HepG2 (cell line): ENCODE results near the gene AKR1C4. TPM values are rescaled to one million over a fixed set of nuclear protein-coding genes. Genes with fewer than 3 reads are reported as not detected.

Experiments
- CCDC6 ChIP-seq: sonication (generic); formaldehyde crosslinking; IDR thresholded peaks from 2 replicates; pipeline ENCODE4 v1.8.1; 2022; ENCODE audit warnings: mild to moderate bottlenecking, missing genetic modification reagents, moderate library complexity
- EP300 ChIP-seq, 3 experiments: sonication (generic) in 1 of 3; formaldehyde crosslinking in 1 of 3; IDR thresholded peaks; 2 replicates each; pipeline versions ENCODE4 v1.5.1 to v1.6.1; 2011 to 2020; ENCODE audit warnings: low read depth in 2 of 3, low read length in 2 of 3, borderline replicate concordance in 1 of 3, improper control_type of control experiment in 1 of 3, mild to moderate bottlenecking in 1 of 3, missing genetic modification reagents in 1 of 3, moderate library complexity in 1 of 3
- HMGA1 ChIP-seq: sonication (generic); formaldehyde crosslinking; conservative IDR thresholded peaks from 2 replicates; pipeline ENCODE4 v1.4.0; 2020; ENCODE audit warnings: missing genetic modification reagents
- MAF1 ChIP-seq: sonication (generic); formaldehyde crosslinking; IDR thresholded peaks from 2 replicates; pipeline ENCODE4 v1.5.0; 2020; ENCODE audit warnings: missing genetic modification reagents, borderline replicate concordance
- NCOA5 ChIP-seq: sonication (generic); formaldehyde crosslinking; IDR thresholded peaks from 2 replicates; pipeline ENCODE4 v1.4.0; 2020; ENCODE audit warnings: missing genetic modification reagents
- SP2 ChIP-seq: sonication (generic); formaldehyde crosslinking; IDR thresholded peaks from 2 replicates; pipeline ENCODE4 v1.5.1; 2020; ENCODE audit warnings: mild to moderate bottlenecking, missing genetic modification reagents
- STAT5B ChIP-seq: sonication (generic); formaldehyde crosslinking; IDR thresholded peaks from 2 replicates; pipeline ENCODE4 v1.4.0; 2020; ENCODE audit warnings: missing genetic modification reagents
- YEATS2 ChIP-seq: sonication (generic); formaldehyde crosslinking; IDR thresholded peaks from 2 replicates; pipeline ENCODE4 v1.4.0; 2020; ENCODE audit warnings: missing genetic modification reagents, borderline replicate concordance
- ZNF570 ChIP-seq: sonication (generic); formaldehyde crosslinking; IDR thresholded peaks from 2 replicates; pipeline ENCODE4 v1.4.0; 2020; ENCODE audit warnings: mild to moderate bottlenecking, missing genetic modification reagents, borderline replicate concordance
- ZNF761 ChIP-seq: sonication (generic); formaldehyde crosslinking; conservative IDR thresholded peaks from 2 replicates; pipeline ENCODE4 v1.4.0; 2020; ENCODE audit warnings: mild to moderate bottlenecking, missing genetic modification reagents
- ZNF766 ChIP-seq: sonication (generic); formaldehyde crosslinking; IDR thresholded peaks from 2 replicates; pipeline ENCODE4 v1.5.0; 2020; ENCODE audit warnings: missing genetic modification reagents, borderline replicate concordance
- ZNF839 ChIP-seq: sonication (generic); formaldehyde crosslinking; IDR thresholded peaks from 2 replicates; pipeline ENCODE4 v1.4.0; 2020; ENCODE audit warnings: missing genetic modification reagents, mild to moderate bottlenecking, borderline replicate concordance
- ZNF841 ChIP-seq: sonication (generic); formaldehyde crosslinking; IDR thresholded peaks from 2 replicates; pipeline ENCODE4 v1.8.1; 2023; ENCODE audit warnings: missing genetic modification reagents, borderline replicate concordance
- polyA plus RNA-seq, 8 experiments: library from polyadenylated mRNA; depleted of rRNA in 3 of 8; stranded (reverse) in 7 of 8; unstranded in 1 of 8; fragments of >200 nt; fragmentation: Illumina TruSeq in 4 of 8; extraction: Trizol in 4 of 8; gene quantifications; 2 replicates each; pipeline versions ENCODE4 v1.2.1 to v1.2.3, GENCODE V29; 2011 to 2016; ENCODE audit warnings: low read depth in 4 of 8, missing spikeins in 1 of 8, mixed read lengths in 1 of 8; ENCODE audit not compliant: insufficient read depth in 1 of 8
- total RNA-seq, 5 experiments: library from RNA; depleted of rRNA; stranded (reverse); fragments of >200 nt; fragmentation: Illumina TruSeq; extraction: Trizol; gene quantifications; 2 replicates each; pipeline ENCODE4 v1.2.3, GENCODE V29; 2016; ENCODE audit warnings: low read depth in 1 of 5
- TF ChIP-seq, protein P1 (sequence below), 2 experiments: sonication (generic) in 1 of 2; formaldehyde crosslinking in 1 of 2; IDR thresholded peaks; 2 replicates each; pipeline versions ENCODE4 v1.6.1 to v1.9.0; 2014 to 2022; ENCODE audit warnings: antibody characterized with exemption in 1 of 2, borderline replicate concordance in 1 of 2, inconsistent platforms in 1 of 2, low read depth in 1 of 2, missing genetic modification reagents in 1 of 2
- TF ChIP-seq, protein P2 (sequence below): sonication (generic); formaldehyde crosslinking; IDR thresholded peaks from 2 replicates; pipeline ENCODE4 v1.5.1; 2020; ENCODE audit warnings: missing genetic modification reagents, mild to moderate bottlenecking, borderline replicate concordance
- TF ChIP-seq, protein P3 (sequence below): sonication (generic); formaldehyde crosslinking; IDR thresholded peaks from 2 replicates; pipeline ENCODE4 v1.4.0; 2020; ENCODE audit warnings: missing genetic modification reagents
- TF ChIP-seq, protein P4 (sequence below): sonication (generic); formaldehyde crosslinking; IDR thresholded peaks from 2 replicates; pipeline ENCODE4 v1.4.0; 2020; ENCODE audit warnings: low read depth, mild to moderate bottlenecking, missing genetic modification reagents

Gene AKR1C4
- total and polyA plus RNA-seq, 2 of the 13 experiments (the other 11 are each of a cell fraction or from before 2014, with no cell fraction given) = 0.18 to 1.3 TPM

DNA sequence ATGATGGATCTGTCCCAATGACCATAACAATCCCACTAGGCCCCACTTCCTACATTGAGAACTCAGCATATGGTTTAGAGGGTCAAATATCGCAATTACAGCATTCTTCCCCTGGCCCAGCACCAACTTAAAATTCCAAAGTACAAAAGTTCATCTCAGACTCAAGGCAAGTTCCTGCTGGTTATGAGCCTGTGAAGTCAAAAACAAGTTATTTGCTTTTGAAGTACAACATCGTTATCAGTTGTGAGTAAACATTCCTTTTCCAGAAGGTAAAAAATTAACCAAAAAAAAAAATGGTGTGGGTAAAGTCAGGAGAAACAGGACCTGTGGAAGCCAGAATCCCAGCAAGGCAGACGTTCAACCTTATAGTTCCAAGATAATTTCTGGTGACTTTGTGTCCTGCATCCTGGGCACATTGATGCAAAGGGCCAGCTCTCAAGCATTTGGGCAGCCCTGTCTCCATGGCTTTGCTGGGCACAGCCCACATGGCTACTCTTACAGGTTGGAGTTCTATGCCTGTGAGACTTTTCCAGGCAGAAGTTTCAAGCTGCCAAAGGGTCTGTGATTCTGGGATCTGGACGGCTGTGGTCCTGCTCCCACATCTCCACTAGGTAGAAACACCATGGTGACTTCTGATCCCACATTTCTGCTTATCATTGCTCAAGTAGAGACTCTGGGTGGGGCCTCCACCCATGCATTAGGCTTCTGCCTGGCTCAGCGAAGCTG is 49.2 kb upstream of the AKR1C4 start (continued):
- TF ChIP-seq, protein P1, sequence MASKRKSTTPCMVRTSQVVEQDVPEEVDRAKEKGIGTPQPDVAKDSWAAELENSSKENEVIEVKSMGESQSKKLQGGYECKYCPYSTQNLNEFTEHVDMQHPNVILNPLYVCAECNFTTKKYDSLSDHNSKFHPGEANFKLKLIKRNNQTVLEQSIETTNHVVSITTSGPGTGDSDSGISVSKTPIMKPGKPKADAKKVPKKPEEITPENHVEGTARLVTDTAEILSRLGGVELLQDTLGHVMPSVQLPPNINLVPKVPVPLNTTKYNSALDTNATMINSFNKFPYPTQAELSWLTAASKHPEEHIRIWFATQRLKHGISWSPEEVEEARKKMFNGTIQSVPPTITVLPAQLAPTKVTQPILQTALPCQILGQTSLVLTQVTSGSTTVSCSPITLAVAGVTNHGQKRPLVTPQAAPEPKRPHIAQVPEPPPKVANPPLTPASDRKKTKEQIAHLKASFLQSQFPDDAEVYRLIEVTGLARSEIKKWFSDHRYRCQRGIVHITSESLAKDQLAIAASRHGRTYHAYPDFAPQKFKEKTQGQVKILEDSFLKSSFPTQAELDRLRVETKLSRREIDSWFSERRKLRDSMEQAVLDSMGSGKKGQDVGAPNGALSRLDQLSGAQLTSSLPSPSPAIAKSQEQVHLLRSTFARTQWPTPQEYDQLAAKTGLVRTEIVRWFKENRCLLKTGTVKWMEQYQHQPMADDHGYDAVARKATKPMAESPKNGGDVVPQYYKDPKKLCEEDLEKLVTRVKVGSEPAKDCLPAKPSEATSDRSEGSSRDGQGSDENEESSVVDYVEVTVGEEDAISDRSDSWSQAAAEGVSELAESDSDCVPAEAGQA (IDR thresholded peaks at IDR 0.05; ENCODE audit: low read depth) = no peak
- TF ChIP-seq, protein P1 (CRISPR knock-in tag; IDR thresholded peaks at IDR 0.05; ENCODE audit: borderline replicate concordance) = no peak
- TF ChIP-seq HMGA1 (CRISPR knock-in tag) = no peak
- TF ChIP-seq, protein P2, sequence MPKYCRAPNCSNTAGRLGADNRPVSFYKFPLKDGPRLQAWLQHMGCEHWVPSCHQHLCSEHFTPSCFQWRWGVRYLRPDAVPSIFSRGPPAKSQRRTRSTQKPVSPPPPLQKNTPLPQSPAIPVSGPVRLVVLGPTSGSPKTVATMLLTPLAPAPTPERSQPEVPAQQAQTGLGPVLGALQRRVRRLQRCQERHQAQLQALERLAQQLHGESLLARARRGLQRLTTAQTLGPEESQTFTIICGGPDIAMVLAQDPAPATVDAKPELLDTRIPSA (CRISPR knock-in tag) = no peak
- TF ChIP-seq, protein P3, sequence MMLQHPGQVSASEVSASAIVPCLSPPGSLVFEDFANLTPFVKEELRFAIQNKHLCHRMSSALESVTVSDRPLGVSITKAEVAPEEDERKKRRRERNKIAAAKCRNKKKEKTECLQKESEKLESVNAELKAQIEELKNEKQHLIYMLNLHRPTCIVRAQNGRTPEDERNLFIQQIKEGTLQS (CRISPR knock-in tag) = 0 out of 2 replicates have a peak, but pooled peaks have one; percentile 39
- no peak for TF ChIP-seq ZNF570
- no peak for TF ChIP-seq NCOA5
- no peak for TF ChIP-seq STAT5B (CRISPR knock-in tag)
- peak; percentile 90 to 100 for TF ChIP-seq EP300 (IDR thresholded peaks at IDR 0.05; ENCODE audit: low read depth in 2 of 2, low read length in 2 of 2)
- peak; percentile 98 for TF ChIP-seq EP300 (CRISPR knock-in tag; IDR thresholded peaks at IDR 0.05; ENCODE audit: borderline replicate concordance)
- no peak for TF ChIP-seq ZNF766 (CRISPR knock-in tag)
- no peak for TF ChIP-seq ZNF839 (CRISPR knock-in tag)
- TF ChIP-seq ZNF761 (CRISPR knock-in tag) = no peak
- no peak for TF ChIP-seq SP2 (CRISPR knock-in tag)
- TF ChIP-seq, protein P4, sequence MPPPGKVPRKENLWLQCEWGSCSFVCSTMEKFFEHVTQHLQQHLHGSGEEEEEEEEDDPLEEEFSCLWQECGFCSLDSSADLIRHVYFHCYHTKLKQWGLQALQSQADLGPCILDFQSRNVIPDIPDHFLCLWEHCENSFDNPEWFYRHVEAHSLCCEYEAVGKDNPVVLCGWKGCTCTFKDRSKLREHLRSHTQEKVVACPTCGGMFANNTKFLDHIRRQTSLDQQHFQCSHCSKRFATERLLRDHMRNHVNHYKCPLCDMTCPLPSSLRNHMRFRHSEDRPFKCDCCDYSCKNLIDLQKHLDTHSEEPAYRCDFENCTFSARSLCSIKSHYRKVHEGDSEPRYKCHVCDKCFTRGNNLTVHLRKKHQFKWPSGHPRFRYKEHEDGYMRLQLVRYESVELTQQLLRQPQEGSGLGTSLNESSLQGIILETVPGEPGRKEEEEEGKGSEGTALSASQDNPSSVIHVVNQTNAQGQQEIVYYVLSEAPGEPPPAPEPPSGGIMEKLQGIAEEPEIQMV (CRISPR knock-in tag) = no peak
- TF ChIP-seq YEATS2 (CRISPR knock-in tag) = peak; percentile 63; the same call in 1 of the 2 replicates
- no peak for TF ChIP-seq ZNF841 (CRISPR knock-in tag)
- no peak for TF ChIP-seq CCDC6 (CRISPR knock-in tag)
- 0 out of 2 replicates have a peak, but pooled peaks have one; percentile 21 for TF ChIP-seq MAF1 (CRISPR knock-in tag)
